ENCODE measurements around the gene SHTN1. TPM values are rescaled to one million over a fixed set of nuclear protein-coding genes. Genes with fewer than 3 reads are reported as not detected.

SHTN1 gene
- total RNA-seq, 1 experiment from 2014 or later = 27.6 TPM

DNA sequence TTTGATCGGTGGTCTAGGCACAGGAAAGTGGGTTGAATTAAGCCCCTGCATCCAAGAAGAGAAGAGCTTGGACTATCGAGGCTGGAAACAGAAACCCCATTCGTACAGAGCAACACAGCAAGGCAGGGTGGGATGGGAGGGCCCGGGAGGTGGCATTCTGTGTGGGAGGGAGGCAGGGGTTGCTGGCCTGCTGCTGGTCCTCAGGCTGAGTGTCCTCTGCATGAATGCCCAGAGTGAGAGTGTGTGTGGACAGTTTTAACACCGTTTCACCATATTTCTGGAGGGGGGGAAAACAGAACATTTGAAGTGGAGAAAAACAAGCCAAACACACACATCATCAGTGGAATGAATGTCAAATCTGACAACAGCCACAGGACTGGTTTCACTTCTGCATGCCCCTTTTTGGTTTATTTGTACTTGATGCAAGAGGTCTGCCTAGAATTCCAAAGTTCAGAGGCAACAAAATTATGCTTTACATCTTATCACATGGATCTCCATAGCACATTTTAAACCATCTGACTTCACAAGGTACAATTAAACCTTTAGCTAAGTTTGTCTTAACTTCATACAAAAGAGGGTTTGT is 166.8 kb downstream of the SHTN1 start:
- DNase-seq (ENCODE audit: extremely low read depth, low read depth) = no peak

DNA sequence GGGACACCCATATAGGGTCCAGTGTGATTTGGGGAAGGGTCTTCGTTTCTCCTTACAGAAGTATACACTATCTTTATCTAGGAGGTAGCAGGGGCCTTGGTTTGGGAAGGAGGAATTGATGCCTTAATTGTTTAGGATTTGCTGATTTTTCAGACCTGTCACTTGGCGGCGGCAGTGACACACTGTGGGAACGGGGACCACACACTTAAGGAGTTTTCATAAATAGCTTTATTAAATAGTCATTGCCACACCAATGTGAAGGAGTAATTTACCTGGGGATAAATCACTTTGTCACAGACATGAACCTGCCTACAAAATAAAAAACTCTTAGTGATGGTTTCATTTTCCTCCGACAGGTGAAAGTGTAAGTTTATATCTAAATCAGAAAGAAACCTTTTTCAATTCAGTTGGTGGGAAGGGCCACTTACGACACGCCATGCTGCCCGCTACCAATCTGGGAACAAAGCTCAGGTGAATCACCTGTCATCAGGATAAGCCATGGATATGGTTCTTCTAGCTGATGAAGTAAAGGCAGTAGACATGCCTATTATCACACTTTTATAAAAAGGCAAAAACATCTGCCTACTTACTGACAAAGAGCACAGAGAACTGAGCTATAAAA is 168.0 kb downstream of the SHTN1 start:
- DNase-seq (ENCODE audit: extremely low read depth, low read depth) = no peak

- peak; percentile 33 for DNase-seq (ENCODE audit: extremely low read depth, low read depth)
Measured at GRCh38 chr10:116836083-116836482, 168.9 kb downstream of the SHTN1 start.

DNA sequence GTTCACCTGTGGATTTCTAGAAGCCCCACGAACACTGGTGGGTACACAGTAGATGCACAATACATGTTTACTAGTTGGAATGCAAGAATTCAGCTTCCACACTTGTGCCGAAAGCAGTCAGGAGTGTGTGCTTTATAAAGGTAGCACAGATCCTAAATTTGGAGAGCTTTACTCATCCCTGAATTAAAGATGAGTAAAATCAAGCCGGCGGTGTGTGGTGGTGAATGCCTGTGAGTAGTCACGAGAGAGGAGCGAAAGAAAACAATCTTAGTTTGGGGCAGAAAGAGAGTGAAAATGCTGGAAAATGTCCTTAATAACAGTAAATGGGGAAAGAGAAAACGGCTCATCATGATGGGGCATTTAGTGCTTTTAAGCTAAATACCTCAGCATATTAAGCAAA is 169.3 kb downstream of the SHTN1 start:
- no peak for DNase-seq (ENCODE audit: extremely low read depth, low read depth)

DNA sequence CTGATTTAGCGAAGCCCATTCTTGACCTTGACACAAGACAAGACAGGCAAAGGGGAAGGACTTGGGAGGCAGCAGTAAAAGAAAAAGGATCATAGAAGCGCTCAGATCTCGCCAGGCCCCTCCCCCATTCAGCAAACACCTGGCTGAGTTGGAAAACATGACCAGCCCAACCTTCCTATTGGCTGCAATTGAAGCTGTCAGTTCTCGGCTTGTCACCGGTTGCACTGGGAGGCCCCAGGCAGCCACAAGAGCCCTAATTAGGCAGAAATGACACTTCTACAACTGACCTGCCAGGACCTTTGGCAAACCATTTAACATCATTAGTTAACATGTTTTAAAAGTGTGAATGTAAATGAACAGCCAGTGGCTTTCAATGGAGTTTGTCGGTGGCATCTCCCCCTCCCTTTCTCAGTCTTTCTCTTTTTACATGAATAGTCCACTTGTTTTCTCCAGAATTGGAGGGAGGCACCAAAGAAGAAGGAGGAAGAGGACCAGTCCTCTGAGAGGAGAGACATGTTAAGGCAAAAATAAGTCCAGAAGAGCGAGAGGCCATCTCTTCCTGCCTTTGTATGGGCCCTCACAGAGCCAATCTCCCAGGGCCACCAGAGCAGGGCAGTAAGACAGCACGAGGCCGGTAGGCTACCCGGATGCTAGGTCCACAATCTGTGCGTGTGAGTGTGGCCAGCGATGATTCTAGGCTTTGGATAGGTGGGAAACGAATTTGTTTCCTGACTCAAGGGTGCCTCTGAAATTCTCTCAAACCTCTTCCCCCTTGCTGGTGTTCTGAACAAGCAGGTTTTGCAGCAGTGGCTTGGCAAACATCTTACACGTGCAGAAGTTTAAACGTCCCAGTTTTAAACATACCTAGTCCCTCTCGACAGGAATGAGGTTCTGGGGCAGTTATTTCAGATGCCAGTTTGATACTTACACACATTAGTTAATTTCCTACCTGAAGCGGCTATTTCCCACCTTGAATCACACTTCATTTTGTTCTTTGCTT is 170.7 kb downstream of the SHTN1 start:
- DNase-seq (ENCODE audit: extremely low read depth, low read depth) = no peak

GRCh38 chr10:116831790-116832189 is 173.2 kb downstream of the SHTN1 start:
- DNase-seq (ENCODE audit: extremely low read depth, low read depth) = no peak

Small RNAs within 50 kb of the gene (small RNA-seq; reads per million reads assigned to genes)
- 0 reads per million in 2 experiments for gene AC012308.1

Other genes starting within 250 kb of the SHTN1 start
- 0.52 TPM in 2 replicates for gene ENO4, start 155.7 kb downstream of the SHTN1 start, total RNA-seq (2014; rRNA removed; shearing (Covaris generic))
- 0.25 and 0.40 TPM in 2 replicates for gene VAX1, start 133.1 kb upstream of the SHTN1 start, total RNA-seq (2014; rRNA removed; shearing (Covaris generic))
- gene KCNK18, start 192.3 kb upstream of the SHTN1 start, total RNA-seq (2014; rRNA removed; shearing (Covaris generic)) = not detected in 2 replicates
- 0.12 TPM in 1 of 2 replicates, not detected in the other for gene SLC18A2, start 235.9 kb upstream of the SHTN1 start, total RNA-seq (2014; rRNA removed; shearing (Covaris generic))